ENCODE measurements around the gene ABITRAM.
"Not testable (repeated sequence)": the region's sequence is repeated elsewhere in the genome, so short reads cannot be mapped to it uniquely, and the experiment has no call there.

ABITRAM gene

DNA sequence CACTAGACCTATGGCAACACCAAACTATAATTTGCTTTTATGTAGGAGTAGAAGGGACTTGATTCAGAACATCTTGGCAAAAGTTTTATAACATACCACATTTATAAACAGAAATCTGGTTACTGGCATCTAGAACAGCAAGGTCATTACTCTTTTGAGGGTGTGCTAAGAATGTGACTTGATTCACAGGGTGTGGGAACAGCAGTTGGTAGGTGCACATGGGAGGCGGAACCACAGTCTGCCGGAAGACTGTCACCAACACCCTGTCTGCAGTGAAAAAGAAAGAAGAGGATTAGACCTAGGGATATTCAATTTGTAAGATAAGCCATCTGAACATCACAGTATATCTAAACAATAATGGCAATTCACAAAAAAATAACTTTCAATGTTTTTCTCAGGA, 23.3 kb upstream of the ABITRAM start:
- H3K27ac ChIP-seq = no peak overlapping the region
- TF ChIP-seq ZFX (IDR thresholded peaks at IDR 0.05; ENCODE audit: borderline replicate concordance) = no peak
- TF ChIP-seq, protein P1, sequence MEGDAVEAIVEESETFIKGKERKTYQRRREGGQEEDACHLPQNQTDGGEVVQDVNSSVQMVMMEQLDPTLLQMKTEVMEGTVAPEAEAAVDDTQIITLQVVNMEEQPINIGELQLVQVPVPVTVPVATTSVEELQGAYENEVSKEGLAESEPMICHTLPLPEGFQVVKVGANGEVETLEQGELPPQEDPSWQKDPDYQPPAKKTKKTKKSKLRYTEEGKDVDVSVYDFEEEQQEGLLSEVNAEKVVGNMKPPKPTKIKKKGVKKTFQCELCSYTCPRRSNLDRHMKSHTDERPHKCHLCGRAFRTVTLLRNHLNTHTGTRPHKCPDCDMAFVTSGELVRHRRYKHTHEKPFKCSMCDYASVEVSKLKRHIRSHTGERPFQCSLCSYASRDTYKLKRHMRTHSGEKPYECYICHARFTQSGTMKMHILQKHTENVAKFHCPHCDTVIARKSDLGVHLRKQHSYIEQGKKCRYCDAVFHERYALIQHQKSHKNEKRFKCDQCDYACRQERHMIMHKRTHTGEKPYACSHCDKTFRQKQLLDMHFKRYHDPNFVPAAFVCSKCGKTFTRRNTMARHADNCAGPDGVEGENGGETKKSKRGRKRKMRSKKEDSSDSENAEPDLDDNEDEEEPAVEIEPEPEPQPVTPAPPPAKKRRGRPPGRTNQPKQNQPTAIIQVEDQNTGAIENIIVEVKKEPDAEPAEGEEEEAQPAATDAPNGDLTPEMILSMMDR (IDR thresholded peaks at IDR 0.05) = no peak

GRCh38 chr9:108911820-108912219, 22.4 kb upstream of the ABITRAM start:
- no peak for TF ChIP-seq ZFX (IDR thresholded peaks at IDR 0.05; ENCODE audit: borderline replicate concordance)
- TF ChIP-seq, protein P1 (IDR thresholded peaks at IDR 0.05) = no peak
- no peak overlapping the region for H3K27ac ChIP-seq

- TF ChIP-seq, protein P1 (IDR thresholded peaks at IDR 0.05) = no peak
- TF ChIP-seq ZFX (IDR thresholded peaks at IDR 0.05; ENCODE audit: borderline replicate concordance) = no peak
- H3K27ac ChIP-seq = no peak overlapping the region
These were observed 20.8 kb upstream of the ABITRAM start for GRCh38 chr9:108913391-108913790.

DNA sequence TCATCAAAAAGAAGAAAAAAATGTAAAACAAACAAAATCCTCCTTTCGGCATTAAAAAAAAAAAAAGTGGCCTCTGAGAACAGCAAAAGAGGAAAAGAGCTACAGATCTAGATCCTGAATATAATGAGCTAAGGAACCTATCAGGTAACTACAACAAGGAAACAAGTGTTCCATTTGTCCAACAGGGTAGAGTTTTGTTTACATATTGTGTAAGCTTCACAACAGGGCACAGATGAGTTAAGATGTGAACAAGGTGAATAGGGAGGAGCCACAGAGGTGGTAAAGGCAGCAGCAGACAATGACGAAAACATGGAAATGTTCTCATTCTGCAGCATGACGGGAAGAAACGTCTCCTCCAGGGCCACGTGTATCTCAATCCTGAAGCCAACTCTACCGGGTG, 14.7 kb upstream of the ABITRAM start:
- TF ChIP-seq ZFX (IDR thresholded peaks at IDR 0.05; ENCODE audit: borderline replicate concordance) = no peak
- TF ChIP-seq, protein P1 (IDR thresholded peaks at IDR 0.05) = no peak
- H3K27ac ChIP-seq = no peak overlapping the region

GRCh38 chr9:108920401-108920800, 13.8 kb upstream of the ABITRAM start:
- not testable (repeated sequence) for H3K27ac ChIP-seq

- no peak for TF ChIP-seq ZFX (IDR thresholded peaks at IDR 0.05; ENCODE audit: borderline replicate concordance)
- TF ChIP-seq, protein P1 (IDR thresholded peaks at IDR 0.05) = no peak
These were observed 13.0 kb upstream of the ABITRAM start for GRCh38 chr9:108921200-108921599.

GRCh38 chr9:108924466-108924865, 9.7 kb upstream of the ABITRAM start:
- H3K27ac ChIP-seq = no peak overlapping the region
- TF ChIP-seq ZFX (IDR thresholded peaks at IDR 0.05; ENCODE audit: borderline replicate concordance) = no peak
- TF ChIP-seq, protein P1 (IDR thresholded peaks at IDR 0.05) = no peak

More at GRCh38 chr9:108921200-108921599, 13.0 kb upstream of the ABITRAM start:
- no peak overlapping the region for H3K27ac ChIP-seq

GRCh38 chr9:108928386-108928785, 5.8 kb upstream of the ABITRAM start:
- no peak for TF ChIP-seq ZFX (IDR thresholded peaks at IDR 0.05; ENCODE audit: borderline replicate concordance)
- TF ChIP-seq, protein P1 (IDR thresholded peaks at IDR 0.05) = no peak
- no peak overlapping the region for H3K27ac ChIP-seq
